Heart right ventricle (tissue), 16 donors: ENCODE data around the gene SCGB1A1. TPM values are rescaled to one million over a fixed set of nuclear protein-coding genes. Genes with fewer than 3 reads are reported as not detected.

ENCODE experiments used
- ATAC-seq, 8 donors: fragments of 200-7000 bp; cut with Tn5 transposase; one replicate each; pipeline ENCODE4 v1.9.1; 2020; ENCODE audit warnings: mild to moderate bottlenecking in 8 of 8, moderate library complexity in 8 of 8, moderate number of reproducible peaks in 1 of 8
- DNase-seq, 2 donors: peaks; one replicate each; pipeline ENCODE4 v3.0.0-alpha.2; 2020
- H3K27ac ChIP-seq, 10 donors: fragments of 200-600 bp; sonication (generic) in 2 of 10; one replicate each; pipeline versions ENCODE4 v1.5.0 to v1.8.0; 2020 to 2022; ENCODE audit warnings: mild to moderate bottlenecking in 3 of 10
- H3K27me3 ChIP-seq, 7 donors: fragments of 200-600 bp; one replicate each; pipeline ENCODE4 v1.8.0; 2021 to 2022; ENCODE audit warnings: mild to moderate bottlenecking in 2 of 7
- H3K36me3 ChIP-seq, 9 donors: fragments of 200-600 bp; sonication (generic) in 1 of 9; one replicate each; pipeline versions ENCODE4 v1.5.0 to v1.8.0; 2020 to 2022; ENCODE audit warnings: mild to moderate bottlenecking in 2 of 9
- H3K4me1 ChIP-seq, 9 donors: fragments of 200-600 bp; sonication (generic) in 1 of 9; one replicate each; pipeline versions ENCODE4 v1.5.0 to v1.8.0; 2020 to 2022; ENCODE audit warnings: mild to moderate bottlenecking in 4 of 9
- H3K4me3 ChIP-seq, 10 donors: fragments of 200-600 bp; sonication (generic) in 2 of 10; one replicate each; pipeline versions ENCODE4 v1.5.0 to v1.8.0; 2020 to 2022; ENCODE audit warnings: mild to moderate bottlenecking in 7 of 10, moderate library complexity in 2 of 10
- H3K9me3 ChIP-seq, 11 donors: fragments of 200-600 bp in 10 of 11; sonication (generic) in 2 of 11; one replicate each; pipeline versions ENCODE4 v1.5.0 to v1.8.0; 2013 to 2022; ENCODE audit warnings: mild to moderate bottlenecking in 2 of 11, control low read depth in 1 of 11, moderate library complexity in 1 of 11
- CTCF ChIP-seq, 9 donors: fragments of 200-600 bp; sonication (generic) in 2 of 9; IDR thresholded peaks; one replicate each; pipeline versions ENCODE4 v1.5.0 to v1.8.0; 2021 to 2022; ENCODE audit warnings: antibody characterized with exemption in 9 of 9, mild to moderate bottlenecking in 5 of 9, moderate library complexity in 1 of 9
- WGBS, 2 donors: extraction: QIAGEN DNeasy Blood & Tissue Kit; methylation state at CpG; one replicate each; pipeline ENCODE4 v1.1.7; 2013; ENCODE audit warnings: inconsistent platforms in 1 of 2; 5-methylcytosine and 5-hydroxymethylcytosine counted together
- intact Hi-C, 10 donors: fragments of 100-400 bp; cut with DNase I; formaldehyde crosslinking; loops; one replicate each; pipeline versions ENCODE4 v1.11.1 to v1.14.2; 2022
- polyA plus RNA-seq, 2 donors: library from polyadenylated mRNA; stranded (reverse); fragments of 200-250 nt; gene quantifications; one replicate each; pipeline ENCODE4 v1.2.3, GENCODE V29; 2013
- total RNA-seq, 10 donors: library from RNA; stranded (reverse); fragmentation: NEBNext Ultra II Directional in 3 of 10; extraction: Animal tissue kit (Norgen Biotek cat#: 25700) in 3 of 10; gene quantifications; one replicate each; pipeline versions ENCODE4 v1.2.1 to v1.2.4, GENCODE V29; 2021 to 2023
- donor health status: Arrhythmogenic right ventricular cardiomyopathy.
- donor health status: ischemic (EF 13 %, LVEDD 7.1; RV severe dilation, severe dysfunction).
- donor health status: healthy with polysubstance abuse.
- donor health status: DM: no; HTN: yes; CAD: no.
- donor health status: DM: no; HTN: no; CAD: no.
- donor health status: ischemic (EF 25% LVEDD 6.9; RV normal size, moderate dysfunction).
- donor health status: ischemic (EF 25% LVEDD 5.7; RV mildly dilated, moderate dysfunction).
- donor health status: healthy.
- donor health status: DM: yes; HTN: yes; CAD: no.
- donor health status: Ischemic cardiomyopathy.
- donor health status: ischemic (EF 35%, LVEDD 5.7; RV mildly dilated, moderate dysfunction).
- donor health status: nonischemic (EF 11% LVEDD 7.7; RV severe dilation, severe dysfunction).
- donor health status: DM: yes; HTN: yes; CAD: no.
- donor health status: PGD.
- donor health status: ischemic (EF 29% LVEDD 5.4; RV normal size, mild dysfunction).
- donor health status: nonischemic (EF 23%, LVEDD 6.1; RV moderate dilation, normal function).

SCGB1A1 gene
- total and polyA plus RNA-seq, 12 donors = 0.20 TPM; not detected in 11

- no peak overlapping the region for H3K4me3 ChIP-seq
- intact Hi-C loops = no loop called here
- WGBS, 2 donors = 82 to 90% methylated on average over 1 of the region's 1 CpG
- TF ChIP-seq CTCF (IDR thresholded peaks at IDR 0.05) = no peak
- DNase-seq = no peak
- H3K27me3 ChIP-seq = no peaks in the 10 kb centered on the region
- no peak overlapping the region for H3K27ac ChIP-seq
- H3K9me3 ChIP-seq = peaks cover 0 to 7% (median 0%) of the 10 kb centered on the region in 11 donors
- peak in 1 of 8 donors; percentile 15 for ATAC-seq
- H3K4me1 ChIP-seq = peaks cover 0 to 28% (median 0%) of the 10 kb centered on the region in 9 donors
- no peaks in the 10 kb centered on the region for H3K36me3 ChIP-seq
Observed at GRCh38 chr11:62459080-62459479, 40.2 kb downstream of the SCGB1A1 start.

- Histone ChIP-seq H3K4me1 (peaks cover 0 to 28% (median 6%) of the 10 kb centered on the region in 9 donors), H3K27ac (no peak overlapping the region), H3K27me3 (no peaks in the 10 kb centered on the region), H3K4me3 (no peak overlapping the region), H3K9me3 (no peaks in the 10 kb centered on the region), H3K36me3 (no peaks in the 10 kb centered on the region)
- DNase-seq (no peak), ATAC-seq (no peak)
- 84% methylated on average over 15 of the region's 15 CpGs for WGBS, 2 donors
- TF ChIP-seq CTCF (IDR thresholded peaks at IDR 0.05) = no peak
- intact Hi-C loops = no loop called here
Observed at GRCh38 chr11:62461740-62462507, 43.1 kb downstream of the SCGB1A1 start.

GRCh38 chr11:62462508-62462892 is 43.7 kb downstream of the SCGB1A1 start:
- Histone ChIP-seq H3K4me3 (no peak overlapping the region), H3K36me3 (no peaks in the 10 kb centered on the region), H3K27me3 (no peaks in the 10 kb centered on the region), H3K27ac (no peak overlapping the region), H3K9me3 (no peaks in the 10 kb centered on the region), H3K4me1 (peaks cover 0 to 28% (median 6%) of the 10 kb centered on the region in 9 donors)
- DNase-seq = no peak
- ATAC-seq = no peak
- intact Hi-C loops = no loop called here
- WGBS, 2 donors = 88 to 92% methylated on average over 9 of the region's 9 CpGs
- no peak for TF ChIP-seq CTCF (IDR thresholded peaks at IDR 0.05)

GRCh38 chr11:62463121-62463542 is 44.3 kb downstream of the SCGB1A1 start:
- intact Hi-C loops = no loop called here
- H3K9me3 ChIP-seq = no peaks in the 10 kb centered on the region
- no peaks in the 10 kb centered on the region for H3K36me3 ChIP-seq
- 84 to 89% methylated on average over 6 of the region's 6 CpGs for WGBS, 2 donors
- no peak overlapping the region for H3K4me3 ChIP-seq
- no peak for DNase-seq
- ATAC-seq = no peak
- H3K27me3 ChIP-seq = no peaks in the 10 kb centered on the region
- H3K27ac ChIP-seq = no peak overlapping the region
- no peak for TF ChIP-seq CTCF (IDR thresholded peaks at IDR 0.05)
- H3K4me1 ChIP-seq = peaks cover 0 to 22% (median 6%) of the 10 kb centered on the region in 9 donors
